Measurements from ENCODE around the gene GKN2. TPM values are rescaled to one million over a fixed set of nuclear protein-coding genes. Genes with fewer than 3 reads are reported as not detected.

The GKN2 gene
- polyA plus RNA-seq, 1 of the 3 experiments (the other 2 are of a cell fraction): not detected

DNA sequence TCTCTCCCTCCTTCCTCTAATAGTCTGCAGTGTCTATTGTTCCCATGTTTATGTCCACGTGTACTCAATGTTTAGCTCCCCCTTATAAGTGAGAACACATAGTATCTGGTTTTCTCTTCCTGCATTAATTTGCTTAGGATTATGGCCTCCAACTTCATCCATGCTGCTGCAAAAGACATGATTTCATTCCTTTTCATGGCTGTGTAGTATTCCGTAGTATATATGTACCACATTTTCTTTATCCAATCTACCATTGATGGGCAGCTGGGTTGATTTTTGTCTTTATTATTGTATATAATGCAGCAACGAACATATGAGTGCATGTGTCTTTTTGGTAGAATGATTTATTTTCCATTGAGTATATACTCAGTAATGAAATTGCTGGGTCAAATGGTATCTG, 13.8 kb downstream of the GKN2 start:
- POLR2A ChIA-PET: no interaction called here
- no peaks in the 10 kb centered on the region for H3K27me3 ChIP-seq (ENCODE audit: insufficient read depth)

More for the DNA sequence above, 13.8 kb downstream of the GKN2 start:
- no peaks in the 10 kb centered on the region for H4K20me1 ChIP-seq (ENCODE audit: insufficient read depth)
- H3K4me2 ChIP-seq: no peak overlapping the region
- H3F3A ChIP-seq (replicated peaks; ENCODE audit: insufficient read depth): no peaks in the 10 kb centered on the region
- H3K36me3 ChIP-seq (replicated peaks in 1 of 2; ENCODE audit: control insufficient read depth in 1 of 2, insufficient read depth in 2 of 2, low read length in 1 of 2): peaks cover 0 to 3% of the 10 kb centered on the region in 2 experiments
- TF ChIP-seq, protein P1, sequence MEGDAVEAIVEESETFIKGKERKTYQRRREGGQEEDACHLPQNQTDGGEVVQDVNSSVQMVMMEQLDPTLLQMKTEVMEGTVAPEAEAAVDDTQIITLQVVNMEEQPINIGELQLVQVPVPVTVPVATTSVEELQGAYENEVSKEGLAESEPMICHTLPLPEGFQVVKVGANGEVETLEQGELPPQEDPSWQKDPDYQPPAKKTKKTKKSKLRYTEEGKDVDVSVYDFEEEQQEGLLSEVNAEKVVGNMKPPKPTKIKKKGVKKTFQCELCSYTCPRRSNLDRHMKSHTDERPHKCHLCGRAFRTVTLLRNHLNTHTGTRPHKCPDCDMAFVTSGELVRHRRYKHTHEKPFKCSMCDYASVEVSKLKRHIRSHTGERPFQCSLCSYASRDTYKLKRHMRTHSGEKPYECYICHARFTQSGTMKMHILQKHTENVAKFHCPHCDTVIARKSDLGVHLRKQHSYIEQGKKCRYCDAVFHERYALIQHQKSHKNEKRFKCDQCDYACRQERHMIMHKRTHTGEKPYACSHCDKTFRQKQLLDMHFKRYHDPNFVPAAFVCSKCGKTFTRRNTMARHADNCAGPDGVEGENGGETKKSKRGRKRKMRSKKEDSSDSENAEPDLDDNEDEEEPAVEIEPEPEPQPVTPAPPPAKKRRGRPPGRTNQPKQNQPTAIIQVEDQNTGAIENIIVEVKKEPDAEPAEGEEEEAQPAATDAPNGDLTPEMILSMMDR (IDR thresholded peaks at IDR 0.05): no peak
- no peak for TF ChIP-seq EP300 (IDR thresholded peaks at IDR 0.05; ENCODE audit: borderline replicate concordance in 1 of 2, low read depth in 1 of 2, low read length in 1 of 2)
- no peak for TF ChIP-seq YY1 (IDR thresholded peaks at IDR 0.05; ENCODE audit: low read depth)
- TF ChIP-seq RFX5 (IDR thresholded peaks at IDR 0.05; ENCODE audit: low read length): no peak
- no peak for TF ChIP-seq JUND (IDR thresholded peaks at IDR 0.05)
- TF ChIP-seq SMC3 (IDR thresholded peaks at IDR 0.05; ENCODE audit: low read depth, low read length): no peak
- TF ChIP-seq ELF1 (IDR thresholded peaks at IDR 0.05): no peak
- TF ChIP-seq EZH2phosphoT487 (IDR thresholded peaks at IDR 0.05; ENCODE audit: borderline replicate concordance, low read depth): no peak
- TF ChIP-seq RCOR1 (IDR thresholded peaks at IDR 0.05; ENCODE audit: low read length): no peak
- no peak for TF ChIP-seq RAD21 (IDR thresholded peaks at IDR 0.05; ENCODE audit: low read length)
- no peak for TF ChIP-seq MXI1 (IDR thresholded peaks at IDR 0.05; ENCODE audit: low read depth, low read length)
- TF ChIP-seq, protein P2, sequence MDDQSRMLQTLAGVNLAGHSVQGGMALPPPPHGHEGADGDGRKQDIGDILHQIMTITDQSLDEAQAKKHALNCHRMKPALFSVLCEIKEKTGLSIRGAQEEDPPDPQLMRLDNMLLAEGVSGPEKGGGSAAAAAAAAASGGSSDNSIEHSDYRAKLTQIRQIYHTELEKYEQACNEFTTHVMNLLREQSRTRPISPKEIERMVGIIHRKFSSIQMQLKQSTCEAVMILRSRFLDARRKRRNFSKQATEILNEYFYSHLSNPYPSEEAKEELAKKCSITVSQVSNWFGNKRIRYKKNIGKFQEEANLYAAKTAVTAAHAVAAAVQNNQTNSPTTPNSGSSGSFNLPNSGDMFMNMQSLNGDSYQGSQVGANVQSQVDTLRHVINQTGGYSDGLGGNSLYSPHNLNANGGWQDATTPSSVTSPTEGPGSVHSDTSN (IDR thresholded peaks at IDR 0.05): no peak
- TF ChIP-seq POLR2AphosphoS5 (IDR thresholded peaks at IDR 0.05; ENCODE audit: low read depth, low read length): no peak
- TF ChIP-seq GABPA (IDR thresholded peaks at IDR 0.05; ENCODE audit: low read depth): no peak
- TF ChIP-seq RXRA (IDR thresholded peaks at IDR 0.05; ENCODE audit: borderline replicate concordance, low read depth): no peak
- no peak for TF ChIP-seq CHD2 (IDR thresholded peaks at IDR 0.05; ENCODE audit: low read length, partially characterized antibody)
- TF ChIP-seq, protein P3, sequence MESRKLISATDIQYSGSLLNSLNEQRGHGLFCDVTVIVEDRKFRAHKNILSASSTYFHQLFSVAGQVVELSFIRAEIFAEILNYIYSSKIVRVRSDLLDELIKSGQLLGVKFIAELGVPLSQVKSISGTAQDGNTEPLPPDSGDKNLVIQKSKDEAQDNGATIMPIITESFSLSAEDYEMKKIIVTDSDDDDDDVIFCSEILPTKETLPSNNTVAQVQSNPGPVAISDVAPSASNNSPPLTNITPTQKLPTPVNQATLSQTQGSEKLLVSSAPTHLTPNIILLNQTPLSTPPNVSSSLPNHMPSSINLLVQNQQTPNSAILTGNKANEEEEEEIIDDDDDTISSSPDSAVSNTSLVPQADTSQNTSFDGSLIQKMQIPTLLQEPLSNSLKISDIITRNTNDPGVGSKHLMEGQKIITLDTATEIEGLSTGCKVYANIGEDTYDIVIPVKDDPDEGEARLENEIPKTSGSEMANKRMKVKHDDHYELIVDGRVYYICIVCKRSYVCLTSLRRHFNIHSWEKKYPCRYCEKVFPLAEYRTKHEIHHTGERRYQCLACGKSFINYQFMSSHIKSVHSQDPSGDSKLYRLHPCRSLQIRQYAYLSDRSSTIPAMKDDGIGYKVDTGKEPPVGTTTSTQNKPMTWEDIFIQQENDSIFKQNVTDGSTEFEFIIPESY (IDR thresholded peaks at IDR 0.05; ENCODE audit: borderline replicate concordance, low read depth): no peak
- TF ChIP-seq GATA2 (CRISPR knock-in tag; IDR thresholded peaks at IDR 0.05): no peak
- no peak for TF ChIP-seq TEAD4 (IDR thresholded peaks at IDR 0.05; ENCODE audit: borderline replicate concordance, insufficient read depth)
- no peak for TF ChIP-seq TAF1 (IDR thresholded peaks at IDR 0.05; ENCODE audit: borderline replicate concordance, low read depth, low read length)
- no peak overlapping the region for H2AFZ ChIP-seq (ENCODE audit: low read depth)
- H3K27ac ChIP-seq (ENCODE audit: low read depth in 2 of 2, low read length in 1 of 2): no peak overlapping the region
- H3K79me2 ChIP-seq (ENCODE audit: insufficient read depth): no peaks in the 10 kb centered on the region
- peaks cover 18% of the 10 kb centered on the region; the same call in 1 of the 2 replicates for H3K9me3 ChIP-seq
- CTCF ChIA-PET: interaction anchor here (5.9 kb wide), 1 partner anchor 13 kb away, joined by 59 read pairs; no protein-coding TSS in a partner anchor
- DNase-seq: no peak
- WGBS (ENCODE audit: low lambda C conversion rate): 39% methylated on average over 3 of the region's 3 CpGs
- no peak overlapping the region for H3K9ac ChIP-seq
- no peaks in the 10 kb centered on the region for H3K9me2 ChIP-seq
- H3K4me1 ChIP-seq (ENCODE audit: control insufficient read depth in 1 of 2, insufficient read depth in 2 of 2, low read depth in 1 of 2, low read length in 1 of 2): peaks cover 5 to 24% of the 10 kb centered on the region in 2 experiments; a peak in 3 of 4 replicates
- H3K4me3 ChIP-seq (ENCODE audit: low read depth in 2 of 2, low read length in 1 of 2): no peak overlapping the region
